Muscle layer of colon (tissue), 2 donors: ENCODE results near the gene CCDC158.

Source experiments
- H3K27ac ChIP-seq: one replicate; pipeline ENCODE4 v1.7.0; 2013; ENCODE audit warnings: low read depth, mild to moderate bottlenecking, low read length, moderate library complexity
- H3K27me3 ChIP-seq, 2 donors: one replicate each; pipeline ENCODE4 v1.7.0; 2013; ENCODE audit warnings: low read length in 2 of 2, mild to moderate bottlenecking in 2 of 2; ENCODE audit not compliant: insufficient read depth in 2 of 2, control insufficient read depth in 1 of 2
- H3K36me3 ChIP-seq: one replicate; pipeline ENCODE4 v1.7.0; 2013; ENCODE audit warnings: mild to moderate bottlenecking, low read length; ENCODE audit not compliant: insufficient read depth
- H3K4me1 ChIP-seq: one replicate; pipeline ENCODE4 v1.7.0; 2013; ENCODE audit warnings: mild to moderate bottlenecking, low read length; ENCODE audit not compliant: insufficient read depth
- H3K4me3 ChIP-seq, 2 donors: one replicate each; pipeline ENCODE4 v1.7.0; 2013; ENCODE audit warnings: low read length in 2 of 2, low read depth in 1 of 2, mild to moderate bottlenecking in 1 of 2, moderate library complexity in 1 of 2
- H3K9ac ChIP-seq: one replicate; pipeline ENCODE4 v1.7.0; 2013; ENCODE audit warnings: low read length
- H3K9me3 ChIP-seq: one replicate; pipeline ENCODE4 v1.7.0; 2013; ENCODE audit warnings: mild to moderate bottlenecking, low read length
- donor health status: abdominal sarcoma.
- donor health status: Adenocarcinoma of cecum.

Gene CCDC158

DNA sequence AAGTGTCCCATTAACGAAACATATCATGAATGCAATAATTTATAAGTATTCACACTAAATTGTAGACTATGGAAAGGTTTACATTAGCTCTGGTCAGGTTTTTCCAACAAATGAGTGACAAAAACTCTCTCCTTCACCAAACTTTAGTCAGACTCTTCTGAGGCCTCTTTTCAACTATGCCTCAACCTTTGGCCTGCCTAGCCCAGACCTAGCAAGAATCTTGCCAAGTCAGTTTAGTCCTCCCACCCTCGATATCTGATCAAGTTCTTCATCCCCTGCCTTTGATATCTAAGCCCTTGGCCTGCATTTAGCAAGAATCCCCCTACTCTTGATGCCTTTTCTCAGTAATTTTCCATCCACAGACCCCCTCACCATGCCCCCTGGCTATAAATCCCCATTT is 37.9 kb downstream of the CCDC158 start:
- no peak overlapping the region for H3K27ac ChIP-seq
- H3K4me3 ChIP-seq: no peak overlapping the region
- no peaks in the 10 kb centered on the region for H3K9me3 ChIP-seq
- no peak overlapping the region for H3K9ac ChIP-seq
- no peaks in the 10 kb centered on the region for H3K36me3 ChIP-seq
- no peaks in the 10 kb centered on the region for H3K4me1 ChIP-seq
- H3K27me3 ChIP-seq: no peaks in the 10 kb centered on the region

DNA sequence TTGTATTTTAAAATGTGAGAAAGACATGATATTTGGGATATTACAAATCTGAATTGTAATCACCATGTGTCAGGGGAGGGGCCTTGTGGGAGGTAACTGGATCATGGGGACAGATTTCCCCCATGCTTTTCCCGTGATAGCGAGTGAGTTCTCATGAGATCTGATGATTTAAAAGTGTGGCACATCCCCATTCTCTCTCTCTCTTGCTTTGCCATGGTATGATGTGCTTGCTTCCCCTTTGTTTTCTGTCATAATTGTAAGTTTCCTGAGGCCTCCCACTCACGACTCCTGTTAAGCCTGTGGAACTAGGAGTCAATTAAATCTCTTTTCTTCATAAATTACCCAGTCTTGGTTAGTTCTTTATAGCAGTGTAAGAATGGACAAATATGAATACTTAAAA is 39.0 kb downstream of the CCDC158 start:
- Histone ChIP-seq H3K9me3 (no peaks in the 10 kb centered on the region), H3K9ac (no peak overlapping the region), H3K36me3 (no peaks in the 10 kb centered on the region), H3K4me3 (no peak overlapping the region), H3K4me1 (no peaks in the 10 kb centered on the region), H3K27ac (no peak overlapping the region), H3K27me3 (no peaks in the 10 kb centered on the region)

DNA sequence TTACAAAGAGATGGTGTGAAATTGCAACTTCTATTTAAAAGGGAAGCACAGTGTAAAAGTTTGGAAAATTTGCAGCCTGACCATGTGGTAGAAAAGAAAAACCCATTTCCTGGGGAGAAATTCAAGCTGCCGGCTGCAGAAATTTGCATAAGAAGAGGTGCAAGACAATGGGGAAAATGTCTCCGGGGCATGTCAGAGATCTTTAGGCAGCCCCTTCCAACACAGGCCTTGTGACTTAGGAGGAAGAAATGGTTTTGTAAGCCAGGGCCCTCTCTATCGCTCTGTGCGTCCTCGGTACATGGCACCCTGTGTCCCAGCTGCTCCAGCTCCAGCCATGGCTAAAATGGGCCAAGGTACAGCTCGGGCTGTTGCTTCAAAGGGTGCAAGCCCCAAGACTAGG is 40.4 kb downstream of the CCDC158 start:
- no peaks in the 10 kb centered on the region for H3K27me3 ChIP-seq
- no peaks in the 10 kb centered on the region for H3K9me3 ChIP-seq
- no peaks in the 10 kb centered on the region for H3K4me1 ChIP-seq
- no peak overlapping the region for H3K9ac ChIP-seq
- H3K4me3 ChIP-seq: no peak overlapping the region
- H3K27ac ChIP-seq: no peak overlapping the region
- H3K36me3 ChIP-seq: no peaks in the 10 kb centered on the region

DNA sequence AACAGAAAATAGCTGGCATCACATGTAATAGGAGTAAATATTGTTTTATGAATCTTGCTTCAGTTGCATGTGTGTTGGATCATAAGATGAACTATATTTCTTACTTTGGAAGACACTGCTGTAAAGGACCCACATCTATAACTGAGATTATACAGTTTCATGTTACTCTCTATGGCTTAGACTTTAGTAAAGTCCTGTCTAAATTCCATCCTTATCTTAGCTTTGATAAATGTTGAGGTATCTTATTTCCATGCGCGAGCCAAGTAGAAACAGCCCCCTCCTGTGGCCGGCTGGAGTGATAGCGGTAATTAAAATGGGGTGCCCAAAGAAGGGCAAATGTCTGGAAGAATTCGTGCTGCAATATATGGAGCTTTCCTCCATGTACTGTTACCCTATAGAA is 43.0 kb downstream of the CCDC158 start:
- no peaks in the 10 kb centered on the region for H3K36me3 ChIP-seq
- no peak overlapping the region for H3K4me3 ChIP-seq
- H3K27ac ChIP-seq: no peak overlapping the region
- H3K4me1 ChIP-seq: no peaks in the 10 kb centered on the region
- no peaks in the 10 kb centered on the region for H3K27me3 ChIP-seq
- no peaks in the 10 kb centered on the region for H3K9me3 ChIP-seq
- no peak overlapping the region for H3K9ac ChIP-seq

GRCh38 chr4:76377481-76377901 is 43.5 kb downstream of the CCDC158 start:
- no peaks in the 10 kb centered on the region for H3K4me1 ChIP-seq
- H3K27ac ChIP-seq: no peak overlapping the region
- H3K4me3 ChIP-seq: no peak overlapping the region
- no peaks in the 10 kb centered on the region for H3K36me3 ChIP-seq
- H3K27me3 ChIP-seq: no peaks in the 10 kb centered on the region
- no peak overlapping the region for H3K9ac ChIP-seq
- H3K9me3 ChIP-seq: no peaks in the 10 kb centered on the region

GRCh38 chr4:76376534-76376933 is 44.4 kb downstream of the CCDC158 start:
- Histone ChIP-seq H3K9ac (no peak overlapping the region), H3K27ac (no peak overlapping the region), H3K4me3 (no peak overlapping the region), H3K9me3 (no peaks in the 10 kb centered on the region), H3K36me3 (no peaks in the 10 kb centered on the region), H3K27me3 (no peaks in the 10 kb centered on the region), H3K4me1 (no peaks in the 10 kb centered on the region)

- Histone ChIP-seq H3K36me3 (no peaks in the 10 kb centered on the region), H3K27me3 (no peaks in the 10 kb centered on the region), H3K9me3 (no peaks in the 10 kb centered on the region), H3K4me1 (no peaks in the 10 kb centered on the region), H3K27ac (no peak overlapping the region), H3K9ac (no peak overlapping the region), H3K4me3 (no peak overlapping the region)
Measured at GRCh38 chr4:76375703-76376102, 45.2 kb downstream of the CCDC158 start.

DNA sequence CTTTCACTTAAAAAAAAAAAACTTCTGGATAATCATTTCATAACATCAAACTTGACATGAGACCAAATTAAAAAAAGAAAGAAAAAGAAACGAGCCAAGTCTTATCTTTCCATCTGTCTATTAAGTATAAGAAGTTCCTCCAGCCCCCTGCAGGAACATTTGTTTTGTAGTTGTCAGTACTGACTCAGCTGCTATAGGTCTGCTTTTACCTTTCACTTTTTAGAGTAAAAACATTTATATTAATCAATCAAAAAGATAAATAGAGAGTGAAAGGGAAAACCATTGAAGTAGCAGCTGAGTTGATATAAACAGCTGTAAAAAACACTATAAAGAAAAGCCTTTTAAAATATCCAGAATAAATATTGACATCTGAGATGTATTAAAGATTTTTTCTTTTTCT is 46.1 kb downstream of the CCDC158 start:
- no peak overlapping the region for H3K4me3 ChIP-seq
- H3K9ac ChIP-seq: no peak overlapping the region
- no peaks in the 10 kb centered on the region for H3K9me3 ChIP-seq
- no peaks in the 10 kb centered on the region for H3K36me3 ChIP-seq
- no peak overlapping the region for H3K27ac ChIP-seq
- H3K4me1 ChIP-seq: no peaks in the 10 kb centered on the region
- H3K27me3 ChIP-seq: no peaks in the 10 kb centered on the region

- no peak overlapping the region for H3K4me3 ChIP-seq
- no peaks in the 10 kb centered on the region for H3K4me1 ChIP-seq
- no peak overlapping the region for H3K27ac ChIP-seq
- no peaks in the 10 kb centered on the region for H3K27me3 ChIP-seq
- H3K9me3 ChIP-seq: no peaks in the 10 kb centered on the region
- H3K9ac ChIP-seq: no peak overlapping the region
- H3K36me3 ChIP-seq: no peaks in the 10 kb centered on the region
Measured at GRCh38 chr4:76373919-76374552, 46.9 kb downstream of the CCDC158 start.

DNA sequence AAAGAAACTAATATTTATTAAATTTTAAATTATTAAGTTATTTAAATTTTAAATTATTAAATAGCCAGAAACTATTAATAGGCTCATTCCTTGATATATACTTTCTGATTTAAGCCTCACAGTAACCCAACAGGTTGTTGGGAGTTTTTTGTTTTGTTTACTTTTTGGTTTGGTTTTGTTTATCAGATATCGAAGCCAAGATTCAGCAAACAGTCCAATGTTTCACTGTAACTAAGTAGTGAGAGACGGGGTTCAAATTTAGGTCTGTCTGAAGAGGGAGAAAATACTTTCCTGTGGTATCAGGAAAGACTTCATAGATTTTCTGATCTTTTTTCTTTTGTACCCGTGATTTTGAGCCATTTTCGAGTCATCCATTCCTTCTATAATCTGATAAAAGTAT is 54.2 kb downstream of the CCDC158 start:
- H3K4me3 ChIP-seq: no peak overlapping the region
- H3K27me3 ChIP-seq: no peaks in the 10 kb centered on the region
- no peak overlapping the region for H3K27ac ChIP-seq
- H3K9me3 ChIP-seq: no peaks in the 10 kb centered on the region
- no peaks in the 10 kb centered on the region for H3K36me3 ChIP-seq
- H3K4me1 ChIP-seq: no peaks in the 10 kb centered on the region
- no peak overlapping the region for H3K9ac ChIP-seq

- Histone ChIP-seq H3K27ac (no peak overlapping the region), H3K4me1 (no peaks in the 10 kb centered on the region), H3K9ac (no peak overlapping the region), H3K4me3 (no peak overlapping the region), H3K9me3 (no peaks in the 10 kb centered on the region), H3K36me3 (no peaks in the 10 kb centered on the region), H3K27me3 (no peaks in the 10 kb centered on the region)
Measured at GRCh38 chr4:76365636-76366035, 55.3 kb downstream of the CCDC158 start.

DNA sequence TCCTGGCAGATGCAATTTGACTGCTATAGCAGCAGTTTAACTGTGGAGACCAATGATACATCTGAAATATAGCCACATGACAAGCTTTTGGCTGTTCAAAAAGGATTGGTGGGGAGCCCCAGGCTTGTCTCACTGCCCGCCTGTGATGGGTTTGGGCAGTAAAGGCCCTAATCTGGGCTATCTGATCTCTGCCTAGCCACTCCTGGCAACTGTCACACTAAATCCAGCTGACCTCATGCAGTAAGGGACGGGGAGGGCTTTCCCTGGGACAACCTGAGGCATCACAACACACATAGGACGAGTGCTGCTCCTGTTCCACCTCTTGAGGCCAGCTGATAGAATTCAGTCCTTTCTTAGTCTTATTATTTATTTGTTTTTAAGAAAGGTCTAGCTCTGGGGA is 56.2 kb downstream of the CCDC158 start:
- Histone ChIP-seq H3K36me3 (no peaks in the 10 kb centered on the region), H3K9me3 (no peaks in the 10 kb centered on the region), H3K4me3 (no peak overlapping the region)

More for the DNA sequence above, 56.2 kb downstream of the CCDC158 start:
- no peak overlapping the region for H3K9ac ChIP-seq
- H3K27me3 ChIP-seq: no peaks in the 10 kb centered on the region
- H3K27ac ChIP-seq: no peak overlapping the region
- H3K4me1 ChIP-seq: no peaks in the 10 kb centered on the region
